B cell (primary cell): Measurements from ENCODE around the gene HMGB4. TPM values are rescaled to one million over a fixed set of nuclear protein-coding genes. Genes with fewer than 3 reads are reported as not detected.

ENCODE experiments used
- ATAC-seq: fragments of 200-7000 bp; cut with Tn5 transposase; one replicate; pipeline ENCODE4 v1.10.0; 2021; ENCODE audit warnings: low read depth, mild to moderate bottlenecking, moderate number of reproducible peaks, moderate library complexity
- CTCF ChIA-PET: fragments of 350-600 bp; sonication (Branson Sonifier 250); formaldehyde crosslinking; loops from one replicate; lab custom pipeline; 2021; ENCODE audit warnings: antibody characterized with exemption, inconsistent platforms; lab: Charles Lee
- POLR2A ChIA-PET: fragments of 350-600 bp; sonication (Branson Sonifier 250); formaldehyde crosslinking; loops from one replicate; lab custom pipeline; 2021; ENCODE audit warnings: antibody characterized with exemption; lab: Charles Lee
- DNase-seq: peaks from one replicate; pipeline ENCODE4 v3.0.0; 2013
- H2AFZ ChIP-seq: 2 replicates; pipeline ENCODE4 v1.6.1; 2012; ENCODE audit warnings: mild to moderate bottlenecking, low read depth, low read length; ENCODE audit not compliant: insufficient read depth, poor library complexity, severe bottlenecking
- H3K27ac ChIP-seq, 2 donors: 1 replicate in 1 of 2; 2 replicates in 1 of 2; pipeline ENCODE4 v1.5.1; 2012 to 2013; ENCODE audit warnings: low read length in 2 of 2, mild to moderate bottlenecking in 2 of 2, moderate library complexity in 1 of 2
- H3K27me3 ChIP-seq, 4 experiments: fragments of 200-600 bp in 1 of 4; sonication (generic) in 1 of 4; replicated peaks in 1 of 4; 1 replicate in 2 of 4; 2 replicates in 2 of 4; pipeline versions ENCODE4 v1.6.1 to v1.7.0; 2013 to 2016; ENCODE audit warnings: low read length in 3 of 4, mild to moderate bottlenecking in 2 of 4, mixed read lengths in 1 of 4, moderate library complexity in 1 of 4; ENCODE audit not compliant: insufficient read depth in 4 of 4, control insufficient read depth in 3 of 4; ENCODE audit errors: control extremely low read depth in 1 of 4
- H3K36me3 ChIP-seq, 2 experiments: replicated peaks in 1 of 2; 1 replicate in 1 of 2; 2 replicates in 1 of 2; pipeline versions ENCODE4 v1.6.1 to v1.7.1; 2013; ENCODE audit warnings: low read length in 1 of 2; ENCODE audit not compliant: insufficient read depth in 2 of 2, control insufficient read depth in 1 of 2; ENCODE audit errors: control extremely low read depth in 1 of 2, extremely low read depth in 1 of 2
- H3K4me1 ChIP-seq, 2 donors: fragments of 200-600 bp in 1 of 2; sonication (generic) in 1 of 2; 1 replicate in 1 of 2; 2 replicates in 1 of 2; pipeline versions ENCODE4 v1.5.1 to v1.6.1; 2013 to 2017; ENCODE audit warnings: low read length in 2 of 2; ENCODE audit not compliant: control insufficient read depth in 2 of 2, insufficient read depth in 2 of 2
- H3K4me2 ChIP-seq: replicated peaks from 2 replicates; pipeline ENCODE3; 2012; ENCODE audit warnings: mild to moderate bottlenecking, low read depth, low read length; ENCODE audit not compliant: poor library complexity, severe bottlenecking
- H3K4me3 ChIP-seq, 5 experiments: fragments of 200-600 bp in 1 of 5; sonication (generic) in 1 of 5; 1 replicate in 3 of 5; 2 replicates in 2 of 5; pipeline versions ENCODE4 v1.5.1 to v1.7.0; 2011 to 2016; ENCODE audit warnings: low read length in 4 of 5, mild to moderate bottlenecking in 4 of 5, low read depth in 2 of 5, control low read depth in 1 of 5, moderate library complexity in 1 of 5; ENCODE audit not compliant: insufficient read depth in 1 of 5; ENCODE audit errors: control extremely low read depth in 1 of 5, extremely low read depth in 1 of 5
- H3K79me2 ChIP-seq: fragments of 200-600 bp; sonication (generic); one replicate; pipeline ENCODE4 v1.6.0; 2016; ENCODE audit warnings: low read length; ENCODE audit not compliant: control insufficient read depth, insufficient read depth
- H3K9ac ChIP-seq: fragments of 200-600 bp; sonication (generic); 2 replicates; pipeline ENCODE4 v1.6.1; 2017; ENCODE audit warnings: mild to moderate bottlenecking, low read length, moderate library complexity
- H3K9me3 ChIP-seq, 3 donors: one replicate each; pipeline versions ENCODE4 v1.6.1 to v1.7.1; 2013; ENCODE audit warnings: low read length in 2 of 3; ENCODE audit not compliant: control insufficient read depth in 2 of 3, insufficient read depth in 1 of 3; ENCODE audit errors: control extremely low read depth in 1 of 3
- H4K20me1 ChIP-seq: 2 replicates; pipeline ENCODE4 v1.6.0; 2012; ENCODE audit warnings: mild to moderate bottlenecking, low read length; ENCODE audit not compliant: insufficient read depth, control insufficient read depth, poor library complexity, severe bottlenecking
- H3K27ac Mint-ChIP-seq: one replicate; pipeline ENCODE4 v1.8.0; 2021; ENCODE audit warnings: mixed read lengths
- H3K27me3 Mint-ChIP-seq: one replicate; pipeline ENCODE4 v1.8.0; 2021; ENCODE audit warnings: mixed read lengths
- H3K4me1 Mint-ChIP-seq: one replicate; pipeline ENCODE4 v1.8.0; 2021; ENCODE audit warnings: mixed read lengths
- H3K4me3 Mint-ChIP-seq: one replicate; pipeline ENCODE4 v1.8.0; 2021; ENCODE audit warnings: mixed read lengths
- H3K9me3 Mint-ChIP-seq: one replicate; pipeline ENCODE4 v1.8.0; 2022; ENCODE audit warnings: mixed read lengths; ENCODE audit not compliant: insufficient read depth
- EZH2 ChIP-seq: IDR thresholded peaks from 2 replicates; pipeline ENCODE4 v1.6.1; 2012; ENCODE audit warnings: borderline replicate concordance, low read depth, mild to moderate bottlenecking, moderate library complexity, low read length; ENCODE audit not compliant: insufficient read depth, poor library complexity, severe bottlenecking
- WGBS: methylation state at CpG from one replicate; pipeline ENCODE4 v1.1.5; 2013; ENCODE audit warnings: missing lambda C conversion rate; ENCODE audit not compliant: insufficient coverage; 5-methylcytosine and 5-hydroxymethylcytosine counted together
- intact Hi-C: fragments of 100-400 bp; cut with micrococcal nuclease; formaldehyde crosslinking; loops from one replicate; pipeline ENCODE4 v1.10.0; 2022
- polyA plus RNA-seq: library from polyadenylated mRNA; depleted of rRNA; stranded (reverse); fragments of >200 nt; gene quantifications from 2 replicates; pipeline ENCODE4 v1.2.3, GENCODE V29; 2012
- total RNA-seq, 2 donors: library from RNA; stranded (reverse); fragments of 120-200 nt in 1 of 2; gene quantifications; 1 replicate in 1 of 2; 2 replicates in 1 of 2; pipeline versions ENCODE4 v1.2.3 to v1.2.4, GENCODE V29; 2013 to 2022
- TF ChIP-seq, protein P1 (sequence below): fragments of 200-600 bp; IDR thresholded peaks from one replicate; pipeline ENCODE4 v1.8.0; 2022; ENCODE audit warnings: antibody characterized with exemption, mild to moderate bottlenecking

The HMGB4 gene
- total and polyA plus RNA-seq, 2 donors (not counting 1 experiment from before 2014, with no cell fraction given): not detected

DNA sequence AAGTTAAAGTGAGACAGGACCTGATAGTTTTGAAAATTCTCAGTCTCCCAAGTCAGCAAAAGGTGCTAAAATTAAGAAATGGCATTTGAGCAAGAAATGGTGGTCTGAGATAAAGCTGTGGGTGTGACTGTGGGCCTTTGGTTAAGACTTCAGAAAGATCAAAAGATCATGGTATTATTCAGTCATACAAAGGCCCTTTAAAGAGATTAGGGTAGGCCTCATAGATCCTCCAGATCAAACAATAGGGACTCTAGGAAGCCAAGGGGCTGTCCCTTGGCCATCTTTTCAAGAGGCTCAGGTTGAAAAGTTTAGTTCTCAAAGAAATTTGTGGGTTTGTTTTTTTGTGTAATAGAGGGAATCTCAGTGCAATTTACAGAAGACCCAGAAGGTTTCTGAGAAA is 8.4 kb downstream of the HMGB4 start:
- no peak for TF ChIP-seq EZH2
- TF ChIP-seq, protein P1, sequence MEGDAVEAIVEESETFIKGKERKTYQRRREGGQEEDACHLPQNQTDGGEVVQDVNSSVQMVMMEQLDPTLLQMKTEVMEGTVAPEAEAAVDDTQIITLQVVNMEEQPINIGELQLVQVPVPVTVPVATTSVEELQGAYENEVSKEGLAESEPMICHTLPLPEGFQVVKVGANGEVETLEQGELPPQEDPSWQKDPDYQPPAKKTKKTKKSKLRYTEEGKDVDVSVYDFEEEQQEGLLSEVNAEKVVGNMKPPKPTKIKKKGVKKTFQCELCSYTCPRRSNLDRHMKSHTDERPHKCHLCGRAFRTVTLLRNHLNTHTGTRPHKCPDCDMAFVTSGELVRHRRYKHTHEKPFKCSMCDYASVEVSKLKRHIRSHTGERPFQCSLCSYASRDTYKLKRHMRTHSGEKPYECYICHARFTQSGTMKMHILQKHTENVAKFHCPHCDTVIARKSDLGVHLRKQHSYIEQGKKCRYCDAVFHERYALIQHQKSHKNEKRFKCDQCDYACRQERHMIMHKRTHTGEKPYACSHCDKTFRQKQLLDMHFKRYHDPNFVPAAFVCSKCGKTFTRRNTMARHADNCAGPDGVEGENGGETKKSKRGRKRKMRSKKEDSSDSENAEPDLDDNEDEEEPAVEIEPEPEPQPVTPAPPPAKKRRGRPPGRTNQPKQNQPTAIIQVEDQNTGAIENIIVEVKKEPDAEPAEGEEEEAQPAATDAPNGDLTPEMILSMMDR: no peak
- no peak overlapping the region for H3K4me3 Mint-ChIP-seq
- H3K27ac ChIP-seq: no peak overlapping the region
- H4K20me1 ChIP-seq: no peaks in the 10 kb centered on the region
- H3K4me3 ChIP-seq: no peak overlapping the region
- no peaks in the 10 kb centered on the region for H3K79me2 ChIP-seq
- H3K4me1 ChIP-seq: no peaks in the 10 kb centered on the region
- POLR2A ChIA-PET: no interaction called here
- CTCF ChIA-PET: no interaction called here
- peaks cover 0 to 2% (median 0%) of the 10 kb centered on the region in 3 donors for H3K9me3 ChIP-seq
- H3K9me3 Mint-ChIP-seq: no peaks in the 10 kb centered on the region
- no peaks in the 10 kb centered on the region for H3K27me3 ChIP-seq
- H3K9ac ChIP-seq: no peak overlapping the region
- no peak overlapping the region for H3K27ac Mint-ChIP-seq
- H3K4me2 ChIP-seq: no peak overlapping the region
- no peak for ATAC-seq
- no peaks in the 10 kb centered on the region for H3K27me3 Mint-ChIP-seq
- H2AFZ ChIP-seq: no peak overlapping the region
- intact Hi-C loops: no loop called here
- no peak for DNase-seq
- H3K36me3 ChIP-seq: no peaks in the 10 kb centered on the region
- H3K4me1 Mint-ChIP-seq: no peaks in the 10 kb centered on the region

DNA sequence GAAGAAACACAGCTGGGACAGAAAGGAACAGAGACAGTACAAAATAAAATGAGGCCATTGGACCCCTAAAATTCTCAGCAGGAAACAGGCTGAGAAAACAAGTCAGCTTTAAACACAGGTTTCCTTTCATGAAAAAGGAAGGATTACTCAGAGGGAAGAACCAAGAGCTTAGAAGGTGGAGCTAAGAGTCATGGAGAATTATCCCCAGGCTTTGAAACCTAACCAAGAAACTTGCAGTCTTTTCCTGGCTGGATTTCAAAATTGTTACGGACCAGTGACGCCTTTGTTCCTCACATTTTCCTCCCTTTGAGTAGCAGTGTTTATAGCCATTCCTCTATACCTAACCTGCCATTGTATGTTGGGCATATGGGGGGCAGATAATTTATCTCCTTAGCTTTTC is 8.8 kb downstream of the HMGB4 start:
- H3K4me3 Mint-ChIP-seq: no peak overlapping the region
- no peak overlapping the region for H2AFZ ChIP-seq
- no CpG with 5 or more reads among the region's 2 CpGs for WGBS
- ChIA-PET POLR2A (no interaction called here), CTCF (no interaction called here)
- H3K27me3 Mint-ChIP-seq: no peaks in the 10 kb centered on the region
- no peaks in the 10 kb centered on the region for H3K27me3 ChIP-seq
- no peak for ATAC-seq
- no peak for DNase-seq
- no peaks in the 10 kb centered on the region for H3K4me1 ChIP-seq
- H3K9me3 Mint-ChIP-seq: no peaks in the 10 kb centered on the region
- no peak overlapping the region for H3K4me2 ChIP-seq
- no peak overlapping the region for H3K9ac ChIP-seq
- H3K79me2 ChIP-seq: no peaks in the 10 kb centered on the region
- H3K9me3 ChIP-seq: peaks cover 0 to 2% (median 0%) of the 10 kb centered on the region in 3 donors
- H3K27ac ChIP-seq: no peak overlapping the region
- H3K36me3 ChIP-seq: no peaks in the 10 kb centered on the region
- no peak overlapping the region for H3K27ac Mint-ChIP-seq
- intact Hi-C loops: no loop called here
- H3K4me3 ChIP-seq: no peak overlapping the region
- H3K4me1 Mint-ChIP-seq: no peaks in the 10 kb centered on the region
- TF ChIP-seq, protein P1: no peak
- no peak for TF ChIP-seq EZH2
- no peaks in the 10 kb centered on the region for H4K20me1 ChIP-seq
